B cell (primary cell): Measurements from ENCODE around the gene COL26A1. TPM values are rescaled to one million over a fixed set of nuclear protein-coding genes. Genes with fewer than 3 reads are reported as not detected.

Experiments
- ATAC-seq: fragments of 200-7000 bp; cut with Tn5 transposase; one replicate; pipeline ENCODE4 v1.10.0; 2021; ENCODE audit warnings: low read depth, mild to moderate bottlenecking, moderate number of reproducible peaks, moderate library complexity
- CTCF ChIA-PET: fragments of 350-600 bp; sonication (Branson Sonifier 250); formaldehyde crosslinking; loops from one replicate; lab custom pipeline; 2021; ENCODE audit warnings: antibody characterized with exemption, inconsistent platforms; lab: Charles Lee
- POLR2A ChIA-PET: fragments of 350-600 bp; sonication (Branson Sonifier 250); formaldehyde crosslinking; loops from one replicate; lab custom pipeline; 2021; ENCODE audit warnings: antibody characterized with exemption; lab: Charles Lee
- DNase-seq: peaks from one replicate; pipeline ENCODE4 v3.0.0; 2013
- H2AFZ ChIP-seq: 2 replicates; pipeline ENCODE4 v1.6.1; 2012; ENCODE audit warnings: mild to moderate bottlenecking, low read depth, low read length; ENCODE audit not compliant: insufficient read depth, poor library complexity, severe bottlenecking
- H3K27ac ChIP-seq, 2 donors: 1 replicate in 1 of 2; 2 replicates in 1 of 2; pipeline ENCODE4 v1.5.1; 2012 to 2013; ENCODE audit warnings: low read length in 2 of 2, mild to moderate bottlenecking in 2 of 2, moderate library complexity in 1 of 2
- H3K27me3 ChIP-seq, 4 experiments: fragments of 200-600 bp in 1 of 4; sonication (generic) in 1 of 4; replicated peaks in 1 of 4; 1 replicate in 2 of 4; 2 replicates in 2 of 4; pipeline versions ENCODE4 v1.6.1 to v1.7.0; 2013 to 2016; ENCODE audit warnings: low read length in 3 of 4, mild to moderate bottlenecking in 2 of 4, mixed read lengths in 1 of 4, moderate library complexity in 1 of 4; ENCODE audit not compliant: insufficient read depth in 4 of 4, control insufficient read depth in 3 of 4; ENCODE audit errors: control extremely low read depth in 1 of 4
- H3K36me3 ChIP-seq, 2 experiments: replicated peaks in 1 of 2; 1 replicate in 1 of 2; 2 replicates in 1 of 2; pipeline versions ENCODE4 v1.6.1 to v1.7.1; 2013; ENCODE audit warnings: low read length in 1 of 2; ENCODE audit not compliant: insufficient read depth in 2 of 2, control insufficient read depth in 1 of 2; ENCODE audit errors: control extremely low read depth in 1 of 2, extremely low read depth in 1 of 2
- H3K4me1 ChIP-seq, 2 donors: fragments of 200-600 bp in 1 of 2; sonication (generic) in 1 of 2; 1 replicate in 1 of 2; 2 replicates in 1 of 2; pipeline versions ENCODE4 v1.5.1 to v1.6.1; 2013 to 2017; ENCODE audit warnings: low read length in 2 of 2; ENCODE audit not compliant: control insufficient read depth in 2 of 2, insufficient read depth in 2 of 2
- H3K4me2 ChIP-seq: replicated peaks from 2 replicates; pipeline ENCODE3; 2012; ENCODE audit warnings: mild to moderate bottlenecking, low read depth, low read length; ENCODE audit not compliant: poor library complexity, severe bottlenecking
- H3K4me3 ChIP-seq, 5 experiments: fragments of 200-600 bp in 1 of 5; sonication (generic) in 1 of 5; 1 replicate in 3 of 5; 2 replicates in 2 of 5; pipeline versions ENCODE4 v1.5.1 to v1.7.0; 2011 to 2016; ENCODE audit warnings: low read length in 4 of 5, mild to moderate bottlenecking in 4 of 5, low read depth in 2 of 5, control low read depth in 1 of 5, moderate library complexity in 1 of 5; ENCODE audit not compliant: insufficient read depth in 1 of 5; ENCODE audit errors: control extremely low read depth in 1 of 5, extremely low read depth in 1 of 5
- H3K79me2 ChIP-seq: fragments of 200-600 bp; sonication (generic); one replicate; pipeline ENCODE4 v1.6.0; 2016; ENCODE audit warnings: low read length; ENCODE audit not compliant: control insufficient read depth, insufficient read depth
- H3K9ac ChIP-seq: fragments of 200-600 bp; sonication (generic); 2 replicates; pipeline ENCODE4 v1.6.1; 2017; ENCODE audit warnings: mild to moderate bottlenecking, low read length, moderate library complexity
- H3K9me3 ChIP-seq, 3 donors: one replicate each; pipeline versions ENCODE4 v1.6.1 to v1.7.1; 2013; ENCODE audit warnings: low read length in 2 of 3; ENCODE audit not compliant: control insufficient read depth in 2 of 3, insufficient read depth in 1 of 3; ENCODE audit errors: control extremely low read depth in 1 of 3
- H4K20me1 ChIP-seq: 2 replicates; pipeline ENCODE4 v1.6.0; 2012; ENCODE audit warnings: mild to moderate bottlenecking, low read length; ENCODE audit not compliant: insufficient read depth, control insufficient read depth, poor library complexity, severe bottlenecking
- H3K27ac Mint-ChIP-seq: one replicate; pipeline ENCODE4 v1.8.0; 2021; ENCODE audit warnings: mixed read lengths
- H3K27me3 Mint-ChIP-seq: one replicate; pipeline ENCODE4 v1.8.0; 2021; ENCODE audit warnings: mixed read lengths
- H3K4me1 Mint-ChIP-seq: one replicate; pipeline ENCODE4 v1.8.0; 2021; ENCODE audit warnings: mixed read lengths
- H3K4me3 Mint-ChIP-seq: one replicate; pipeline ENCODE4 v1.8.0; 2021; ENCODE audit warnings: mixed read lengths
- H3K9me3 Mint-ChIP-seq: one replicate; pipeline ENCODE4 v1.8.0; 2022; ENCODE audit warnings: mixed read lengths; ENCODE audit not compliant: insufficient read depth
- EZH2 ChIP-seq: IDR thresholded peaks from 2 replicates; pipeline ENCODE4 v1.6.1; 2012; ENCODE audit warnings: borderline replicate concordance, low read depth, mild to moderate bottlenecking, moderate library complexity, low read length; ENCODE audit not compliant: insufficient read depth, poor library complexity, severe bottlenecking
- WGBS: methylation state at CpG from one replicate; pipeline ENCODE4 v1.1.5; 2013; ENCODE audit warnings: missing lambda C conversion rate; ENCODE audit not compliant: insufficient coverage; 5-methylcytosine and 5-hydroxymethylcytosine counted together
- intact Hi-C: fragments of 100-400 bp; cut with micrococcal nuclease; formaldehyde crosslinking; loops from one replicate; pipeline ENCODE4 v1.10.0; 2022
- polyA plus RNA-seq: library from polyadenylated mRNA; depleted of rRNA; stranded (reverse); fragments of >200 nt; gene quantifications from 2 replicates; pipeline ENCODE4 v1.2.3, GENCODE V29; 2012
- total RNA-seq, 2 donors: library from RNA; stranded (reverse); fragments of 120-200 nt in 1 of 2; gene quantifications; 1 replicate in 1 of 2; 2 replicates in 1 of 2; pipeline versions ENCODE4 v1.2.3 to v1.2.4, GENCODE V29; 2013 to 2022
- TF ChIP-seq, protein P1 (sequence below): fragments of 200-600 bp; IDR thresholded peaks from one replicate; pipeline ENCODE4 v1.8.0; 2022; ENCODE audit warnings: antibody characterized with exemption, mild to moderate bottlenecking

Gene COL26A1
- total and polyA plus RNA-seq, 2 donors (not counting 1 experiment from before 2014, with no cell fraction given) = not detected

DNA sequence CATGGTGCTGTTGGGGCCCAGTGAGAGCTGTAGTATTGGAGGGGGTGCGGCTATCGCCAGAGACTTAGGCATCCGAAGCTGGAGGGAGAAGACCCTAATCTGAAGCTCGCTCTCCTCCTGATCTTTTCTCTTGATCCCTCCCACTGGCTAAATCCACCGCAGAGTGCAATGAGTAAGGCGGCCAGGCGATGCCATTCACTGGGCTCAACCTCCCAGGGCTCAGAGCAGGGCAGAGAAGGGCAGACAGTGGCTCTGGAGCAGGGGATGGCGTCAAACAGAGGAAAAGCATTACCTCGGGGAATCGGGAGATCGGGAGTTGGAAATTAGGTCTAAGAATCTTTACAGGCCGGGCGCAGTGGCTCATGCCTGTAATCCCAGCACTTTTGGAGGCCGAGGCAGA, 22.3 kb upstream of the COL26A1 start:
- no peak overlapping the region for H2AFZ ChIP-seq
- TF ChIP-seq, protein P1, sequence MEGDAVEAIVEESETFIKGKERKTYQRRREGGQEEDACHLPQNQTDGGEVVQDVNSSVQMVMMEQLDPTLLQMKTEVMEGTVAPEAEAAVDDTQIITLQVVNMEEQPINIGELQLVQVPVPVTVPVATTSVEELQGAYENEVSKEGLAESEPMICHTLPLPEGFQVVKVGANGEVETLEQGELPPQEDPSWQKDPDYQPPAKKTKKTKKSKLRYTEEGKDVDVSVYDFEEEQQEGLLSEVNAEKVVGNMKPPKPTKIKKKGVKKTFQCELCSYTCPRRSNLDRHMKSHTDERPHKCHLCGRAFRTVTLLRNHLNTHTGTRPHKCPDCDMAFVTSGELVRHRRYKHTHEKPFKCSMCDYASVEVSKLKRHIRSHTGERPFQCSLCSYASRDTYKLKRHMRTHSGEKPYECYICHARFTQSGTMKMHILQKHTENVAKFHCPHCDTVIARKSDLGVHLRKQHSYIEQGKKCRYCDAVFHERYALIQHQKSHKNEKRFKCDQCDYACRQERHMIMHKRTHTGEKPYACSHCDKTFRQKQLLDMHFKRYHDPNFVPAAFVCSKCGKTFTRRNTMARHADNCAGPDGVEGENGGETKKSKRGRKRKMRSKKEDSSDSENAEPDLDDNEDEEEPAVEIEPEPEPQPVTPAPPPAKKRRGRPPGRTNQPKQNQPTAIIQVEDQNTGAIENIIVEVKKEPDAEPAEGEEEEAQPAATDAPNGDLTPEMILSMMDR = no peak
- TF ChIP-seq EZH2 = no peak
- H3K4me3 ChIP-seq = no peak overlapping the region
- no peaks in the 10 kb centered on the region for H3K79me2 ChIP-seq
- ChIA-PET POLR2A (no interaction called here), CTCF (interaction anchor here (1.1 kb wide), 1 partner anchor 28 kb away, joined by 5 read pairs; no protein-coding TSS in a partner anchor)
- no peaks in the 10 kb centered on the region for H3K36me3 ChIP-seq
- no peak overlapping the region for H3K9ac ChIP-seq
- peaks cover 0 to 2% (median 0%) of the 10 kb centered on the region in 4 experiments for H3K27me3 ChIP-seq
- DNase-seq (no peak), ATAC-seq (no peak)
- no peaks in the 10 kb centered on the region for H3K4me1 Mint-ChIP-seq
- peaks cover 9% of the 10 kb centered on the region for H3K27me3 Mint-ChIP-seq
- intact Hi-C loops = no loop called here
- H3K9me3 ChIP-seq = no peaks in the 10 kb centered on the region
- H3K27ac ChIP-seq = no peak overlapping the region
- H3K4me2 ChIP-seq = no peak overlapping the region
- H3K9me3 Mint-ChIP-seq = no peaks in the 10 kb centered on the region
- no peak overlapping the region for H3K27ac Mint-ChIP-seq
- H4K20me1 ChIP-seq = no peaks in the 10 kb centered on the region
- no peaks in the 10 kb centered on the region for H3K4me1 ChIP-seq
- H3K4me3 Mint-ChIP-seq = no peak overlapping the region
- WGBS = 95% methylated on average over 12 of the region's 14 CpGs

DNA sequence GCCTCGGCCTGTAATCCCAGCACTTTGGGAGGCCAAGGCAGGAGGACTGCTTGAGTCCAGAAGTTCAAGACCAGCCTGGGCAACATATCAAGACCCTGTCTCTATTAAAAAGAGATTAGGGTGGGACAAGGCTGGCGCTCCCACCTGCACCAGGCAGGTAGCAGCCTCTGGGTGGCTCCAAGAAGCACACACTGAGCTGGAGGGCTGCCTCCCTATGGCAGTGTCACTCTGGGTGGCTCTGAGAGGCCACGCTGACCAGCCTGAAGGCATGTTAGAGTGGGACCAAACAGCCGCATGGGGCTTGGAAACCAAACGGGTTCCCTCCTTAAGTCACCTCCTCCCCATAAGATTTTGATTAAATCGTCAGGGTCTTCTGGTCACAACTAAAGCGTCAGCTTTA, 19.8 kb upstream of the COL26A1 start:
- H3K27ac ChIP-seq = no peak overlapping the region
- DNase-seq = no peak
- H4K20me1 ChIP-seq = no peaks in the 10 kb centered on the region
- H3K27me3 ChIP-seq = no peaks in the 10 kb centered on the region
- 93% methylated on average over 4 of the region's 7 CpGs for WGBS
- no peak overlapping the region for H2AFZ ChIP-seq
- H3K4me1 Mint-ChIP-seq = no peaks in the 10 kb centered on the region
- no peak overlapping the region for H3K4me2 ChIP-seq
- H3K36me3 ChIP-seq = no peaks in the 10 kb centered on the region
- H3K27ac Mint-ChIP-seq = no peak overlapping the region
- TF ChIP-seq EZH2 = no peak
- TF ChIP-seq, protein P1 = no peak
- H3K4me3 Mint-ChIP-seq = no peak overlapping the region
- no peaks in the 10 kb centered on the region for H3K4me1 ChIP-seq
- no peak overlapping the region for H3K9ac ChIP-seq
- no peak overlapping the region for H3K4me3 ChIP-seq
- ChIA-PET POLR2A (interaction anchor here (0.5 kb wide), 1 partner anchor 75 kb away, joined by 3 read pairs; no protein-coding TSS in a partner anchor), CTCF (no interaction called here)
- peaks cover 6% of the 10 kb centered on the region for H3K27me3 Mint-ChIP-seq
- H3K79me2 ChIP-seq = no peaks in the 10 kb centered on the region
- no peaks in the 10 kb centered on the region for H3K9me3 ChIP-seq
- ATAC-seq = no peak
- no peaks in the 10 kb centered on the region for H3K9me3 Mint-ChIP-seq
- intact Hi-C loops = no loop called here
